GM15510 (cell line): ENCODE data around the gene HNRNPA1L2.
A peak's percentile ranks its signal among the peaks of the same experiment; 100 is the strongest.

Source experiments
- POLR2A ChIP-seq: IDR thresholded peaks from 3 replicates; pipeline ENCODE4 v1.6.1; 2011; ENCODE audit warnings: borderline replicate concordance; ENCODE audit not compliant: insufficient read length; ENCODE audit errors: extremely low read depth

HNRNPA1L2 gene

GRCh38 chr13:52642131-52642530 is at the start of gene HNRNPA1L2:
TSS of gene HNRNPA1L2 (plus strand) at chr13:52642431. CDS start at chr13:52642493, 62 bp downstream.
- no peak for TF ChIP-seq POLR2A

- no peak for TF ChIP-seq POLR2A
Observed at GRCh38 chr13:52597676-52598075, 44.6 kb upstream of the HNRNPA1L2 start.

GRCh38 chr13:52599037-52599847 is 43.0 kb upstream of the HNRNPA1L2 start:
- TF ChIP-seq POLR2A, result no peak

GRCh38 chr13:52599848-52600603 is 42.2 kb upstream of the HNRNPA1L2 start:
- peak; percentile 22 for TF ChIP-seq POLR2A

- no peak for TF ChIP-seq POLR2A
Observed at GRCh38 chr13:52600666-52601065, 41.6 kb upstream of the HNRNPA1L2 start.

GRCh38 chr13:52615134-52615801 is 27.0 kb upstream of the HNRNPA1L2 start:
- TF ChIP-seq POLR2A, result no peak

- no peak for TF ChIP-seq POLR2A
Observed at GRCh38 chr13:52615812-52616211, 26.4 kb upstream of the HNRNPA1L2 start.

GRCh38 chr13:52617070-52618060 is 24.9 kb upstream of the HNRNPA1L2 start:
- peak; percentile 77 for TF ChIP-seq POLR2A

- TF ChIP-seq POLR2A, result no peak
Observed at GRCh38 chr13:52638666-52639328, 3.4 kb upstream of the HNRNPA1L2 start.

- no peak for TF ChIP-seq POLR2A
Observed at GRCh38 chr13:52644108-52644507, 1.9 kb downstream of the HNRNPA1L2 start.

- TF ChIP-seq POLR2A, result no peak
Observed at GRCh38 chr13:52646967-52647366, 4.7 kb downstream of the HNRNPA1L2 start.

GRCh38 chr13:52650731-52651130 is 8.5 kb downstream of the HNRNPA1L2 start:
- TF ChIP-seq POLR2A, result no peak

- TF ChIP-seq POLR2A, result no peak
Observed at GRCh38 chr13:52651897-52652195, 9.6 kb downstream of the HNRNPA1L2 start.
